ENCODE measurements around the gene C22orf42. TPM values are rescaled to one million over a fixed set of nuclear protein-coding genes. Genes with fewer than 3 reads are reported as not detected.
"Not testable (repeated sequence)": the region's sequence is repeated elsewhere in the genome, so short reads cannot be mapped to it uniquely, and the experiment has no call there.

C22orf42 gene
- total RNA-seq, 1 experiment from 2014 or later = not detected

GRCh38 chr22:32193346-32193745 lies 34.2 kb upstream of the C22orf42 start:
- intact Hi-C loops (cut with micrococcal nuclease; ENCODE audit: unreplicated experiment); POLR2A ChIA-PET (ENCODE audit: low non-redundant PET); DNase-seq (ENCODE audit: low spot score); H3K4me1 ChIP-seq (ENCODE audit: insufficient read depth, low read length, poor library complexity, severe bottlenecking); H3K4me3 ChIP-seq (ENCODE audit: low read depth, low read length, poor library complexity, severe bottlenecking); BruUV-seq (replicated peaks); H3K27ac ChIP-seq (ENCODE audit: low read depth, low read length, poor library complexity, severe bottlenecking); H3K36me3 ChIP-seq (ENCODE audit: insufficient read depth, low read length, poor library complexity, severe bottlenecking); H3K9me3 ChIP-seq (ENCODE audit: low read depth, low read length, poor library complexity, severe bottlenecking); CTCF ChIA-PET: not testable (repeated sequence)
- peaks cover 44% of the 10 kb centered on the region for H3K27me3 ChIP-seq (replicated peaks; ENCODE audit: insufficient read depth, low read depth, low read length, poor library complexity)

GRCh38 chr22:32191021-32191420 lies 31.9 kb upstream of the C22orf42 start:
- CTCF ChIA-PET; H3K4me3 ChIP-seq (ENCODE audit: low read depth, low read length, poor library complexity, severe bottlenecking): not testable (repeated sequence)

GRCh38 chr22:32185821-32186220 lies 26.7 kb upstream of the C22orf42 start:
- Histone ChIP-seq H3K27me3 (replicated peaks; ENCODE audit: insufficient read depth, low read depth, low read length, poor library complexity) (peaks cover 19% of the 10 kb centered on the region), H3K36me3 (ENCODE audit: insufficient read depth, low read length, poor library complexity, severe bottlenecking) (no peaks in the 10 kb centered on the region), H3K9me3 (ENCODE audit: low read depth, low read length, poor library complexity, severe bottlenecking) (no peaks in the 10 kb centered on the region), H3K4me3 (ENCODE audit: low read depth, low read length, poor library complexity, severe bottlenecking) (no peak overlapping the region), H3K4me1 (ENCODE audit: insufficient read depth, low read length, poor library complexity, severe bottlenecking) (no peaks in the 10 kb centered on the region), H3K27ac (ENCODE audit: low read depth, low read length, poor library complexity, severe bottlenecking) (no peak overlapping the region)
- no peak for DNase-seq (ENCODE audit: low spot score)
- no peak for TF ChIP-seq CTCF (conservative IDR thresholded peaks at IDR 0.05; ENCODE audit: low read depth, low read length)
- TF ChIP-seq EZH2 (IDR thresholded peaks at IDR 0.05; ENCODE audit: borderline replicate concordance, low read depth, low read length, poor library complexity, severe bottlenecking) = no peak
- ChIA-PET POLR2A (ENCODE audit: low non-redundant PET) (no interaction called here), CTCF (no interaction called here)
- intact Hi-C loops (cut with micrococcal nuclease; ENCODE audit: unreplicated experiment) = no loop called here
- no TSS peak for BruUV-seq (replicated peaks)

More at GRCh38 chr22:32191021-32191420, 31.9 kb upstream of the C22orf42 start:
- H3K27me3 ChIP-seq (replicated peaks; ENCODE audit: insufficient read depth, low read depth, low read length, poor library complexity) = peaks cover 31% of the 10 kb centered on the region
- H3K9me3 ChIP-seq (ENCODE audit: low read depth, low read length, poor library complexity, severe bottlenecking); intact Hi-C loops (cut with micrococcal nuclease; ENCODE audit: unreplicated experiment); DNase-seq (ENCODE audit: low spot score); POLR2A ChIA-PET (ENCODE audit: low non-redundant PET); BruUV-seq (replicated peaks); H3K36me3 ChIP-seq (ENCODE audit: insufficient read depth, low read length, poor library complexity, severe bottlenecking); H3K4me1 ChIP-seq (ENCODE audit: insufficient read depth, low read length, poor library complexity, severe bottlenecking); H3K27ac ChIP-seq (ENCODE audit: low read depth, low read length, poor library complexity, severe bottlenecking): not testable (repeated sequence)

- intact Hi-C loops (cut with micrococcal nuclease; ENCODE audit: unreplicated experiment) = no loop called here
- TF ChIP-seq CTCF (conservative IDR thresholded peaks at IDR 0.05; ENCODE audit: low read depth, low read length) = no peak
- no peak overlapping the region for H3K4me3 ChIP-seq (ENCODE audit: low read depth, low read length, poor library complexity, severe bottlenecking)
- H3K4me1 ChIP-seq (ENCODE audit: insufficient read depth, low read length, poor library complexity, severe bottlenecking) = no peaks in the 10 kb centered on the region
- H3K9me3 ChIP-seq (ENCODE audit: low read depth, low read length, poor library complexity, severe bottlenecking) = no peaks in the 10 kb centered on the region
- H3K36me3 ChIP-seq (ENCODE audit: insufficient read depth, low read length, poor library complexity, severe bottlenecking) = no peaks in the 10 kb centered on the region
- POLR2A ChIA-PET (ENCODE audit: low non-redundant PET) = no interaction called here
- no peak overlapping the region for H3K27ac ChIP-seq (ENCODE audit: low read depth, low read length, poor library complexity, severe bottlenecking)
- CTCF ChIA-PET = no interaction called here
- BruUV-seq (replicated peaks) = no TSS peak
- peaks cover 26% of the 10 kb centered on the region for H3K27me3 ChIP-seq (replicated peaks; ENCODE audit: insufficient read depth, low read depth, low read length, poor library complexity)
- no peak for DNase-seq (ENCODE audit: low spot score)
These were observed 24.5 kb upstream of the C22orf42 start for GRCh38 chr22:32183625-32184024.
